Adrenal gland (tissue), 19 donors: Measurements from ENCODE around the gene OR10AG1. TPM values are rescaled to one million over a fixed set of nuclear protein-coding genes. Genes with fewer than 3 reads are reported as not detected.

ENCODE experiments used
- DNase-seq, 7 donors: peaks; one replicate each; pipeline ENCODE4 v3.0.0-alpha.2; 2019 to 2020
- H3K27ac ChIP-seq, 5 donors: fragments of 200-600 bp; sonication (generic) in 4 of 5; 1 replicate in 3 of 5; 2 replicates in 2 of 5; pipeline versions ENCODE4 v1.5.1 to v1.8.0; 2016 to 2020; ENCODE audit warnings: mild to moderate bottlenecking in 1 of 5
- H3K27me3 ChIP-seq: fragments of 200-600 bp; 2 replicates; pipeline ENCODE4 v1.8.0; 2021
- H3K36me3 ChIP-seq, 2 donors: fragments of 200-600 bp; replicated peaks in 1 of 2; 1 replicate in 1 of 2; 2 replicates in 1 of 2; pipeline versions ENCODE4 v1.5.1 to v1.8.0; 2018 to 2022
- H3K4me1 ChIP-seq, 2 donors: fragments of 200-600 bp; replicated peaks in 1 of 2; 1 replicate in 1 of 2; 2 replicates in 1 of 2; pipeline versions ENCODE4 v1.5.1 to v1.8.0; 2018 to 2021
- H3K4me3 ChIP-seq, 4 donors: fragments of 200-600 bp; sonication (generic) in 3 of 4; one replicate each; pipeline ENCODE4 v1.5.1; 2016 to 2018
- H3K9me3 ChIP-seq, 3 donors: fragments of 200-600 bp; sonication (generic) in 1 of 3; replicated peaks in 1 of 3; 1 replicate in 2 of 3; 2 replicates in 1 of 3; pipeline versions ENCODE4 v1.5.1 to v1.8.0; 2016 to 2021
- POLR2A ChIP-seq, 2 donors: fragments of 450-650 bp; IDR thresholded peaks; one replicate each; pipeline ENCODE4 v1.6.1; 2017; ENCODE audit warnings: antibody characterized with exemption in 2 of 2, mild to moderate bottlenecking in 2 of 2, moderate library complexity in 1 of 2
- WGBS, 4 donors: extraction: QIAGEN DNeasy Blood & Tissue Kit in 2 of 4; methylation state at CpG; one replicate each; pipeline versions ENCODE4 v1.1.5 to v1.1.7; 2013 to 2017; 5-methylcytosine and 5-hydroxymethylcytosine counted together
- intact Hi-C, 2 donors: fragments of 100-400 bp; cut with DNase I; formaldehyde crosslinking; loops; one replicate each; pipeline versions ENCODE4 v1.14.1 to v1.15.0; 2022 to 2023
- long read RNA-seq, 10 donors: library from polyadenylated mRNA in 3 of 10; unstranded in 2 of 10; stranded (forward) in 1 of 10; transcript quantifications; one replicate each; pipeline ENCODE4 v2.0.0 and lab custom pipeline, GENCODE V29; 2021 to 2026
- polyA plus RNA-seq, 3 donors: library from polyadenylated mRNA; stranded (reverse); fragments of 200-250 nt in 2 of 3; fragments of 350-450 nt in 1 of 3; fragmentation: Illumina TruSeq in 1 of 3; extraction: RNeasy Lipid Tissue Mini Kit (QIAGEN cat#74804) in 1 of 3; gene quantifications; one replicate each; pipeline ENCODE4 v1.2.3, GENCODE V29; 2013 to 2014
- total RNA-seq, 9 donors: library from RNA; depleted of rRNA in 4 of 9; stranded (reverse); fragments of >200 nt in 4 of 9; fragments of 120-200 nt in 1 of 9; fragmentation: NEBNext Ultra II Directional in 1 of 9; extraction: Animal tissue kit (Norgen Biotek cat#: 25700) in 1 of 9; gene quantifications; one replicate each; pipeline versions ENCODE4 v1.1.0 to v1.2.4, GENCODE V29; 2013 to 2023
- TF ChIP-seq, protein P1 (sequence below), 6 experiments: fragments of 450-650 bp in 4 of 6; fragments of 200-600 bp in 2 of 6; sonication (generic) in 1 of 6; IDR thresholded peaks; 1 replicate in 5 of 6; 2 replicates in 1 of 6; pipeline versions ENCODE4 v1.5.1 to v1.8.0; 2016 to 2021; ENCODE audit warnings: antibody characterized with exemption in 6 of 6, mild to moderate bottlenecking in 2 of 6, moderate library complexity in 1 of 6
- donor health status: healthy with polysubstance abuse.
- donor health status: Bipolar disorder and iron deficiency.
- donor health status: DM: yes; HTN: yes; CAD: no.
- donor health status: DM: no; HTN: no; CAD: no.
- donor health status: DM: no; HTN: no; CAD: no.
- donor health status: DM: yes; HTN: yes; CAD: no.

OR10AG1 gene, protein sequence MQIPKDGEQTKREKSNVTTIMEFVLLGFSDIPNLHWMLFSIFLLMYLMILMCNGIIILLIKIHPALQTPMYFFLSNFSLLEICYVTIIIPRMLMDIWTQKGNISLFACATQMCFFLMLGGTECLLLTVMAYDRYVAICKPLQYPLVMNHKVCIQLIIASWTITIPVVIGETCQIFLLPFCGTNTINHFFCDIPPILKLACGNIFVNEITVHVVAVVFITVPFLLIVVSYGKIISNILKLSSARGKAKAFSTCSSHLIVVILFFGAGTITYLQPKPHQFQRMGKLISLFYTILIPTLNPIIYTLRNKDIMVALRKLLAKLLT
- total RNA-seq: not detected
- not detected for polyA plus RNA-seq
- long read RNA-seq, donor 1: 0 reads
- long read RNA-seq, donor 2: 0 reads
- long read RNA-seq, donor 3: 0 reads
- long read RNA-seq, donor 4: 0 reads
- long read RNA-seq, donor 5: 0 reads
- long read RNA-seq, donor 6: 0 reads
- long read RNA-seq, donor 7: 0 reads
- long read RNA-seq, donor 8: 0 reads
- long read RNA-seq, donor 9: 0 reads
- long read RNA-seq, donor 10: 0 reads

DNA sequence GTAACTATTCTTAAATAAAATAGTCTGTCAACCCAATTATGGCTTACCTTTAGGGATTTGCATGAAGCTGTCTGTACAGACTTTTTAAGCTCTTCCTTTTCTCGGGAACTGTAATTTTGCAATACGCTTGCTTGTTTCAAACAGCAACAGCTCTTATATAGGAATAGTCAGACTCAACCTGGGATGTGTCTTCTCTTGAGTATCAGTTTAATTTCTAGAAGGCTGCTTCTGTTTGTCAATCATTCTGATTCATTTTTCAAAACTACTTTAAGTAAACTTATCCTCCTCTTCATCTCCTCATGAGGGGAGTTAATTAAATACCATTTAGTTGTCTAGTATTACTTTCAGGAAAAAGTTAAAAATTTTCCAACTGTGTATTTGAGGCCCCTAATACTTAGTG is at the start of gene OR10AG1:
TSS of gene OR10AG1 (minus strand) at position 101 of the 400 bp plus-strand sequence. CDS start at position 63, 38 bp downstream.
- H3K4me3 ChIP-seq: no peak within 1 kb of the TSS
- H3K27me3 ChIP-seq: no peaks in the 10 kb centered on the region
- H3K36me3 ChIP-seq: no peaks in the 10 kb centered on the region
- no peak for TF ChIP-seq POLR2A (IDR thresholded peaks at IDR 0.05)
- TF ChIP-seq, protein P1, sequence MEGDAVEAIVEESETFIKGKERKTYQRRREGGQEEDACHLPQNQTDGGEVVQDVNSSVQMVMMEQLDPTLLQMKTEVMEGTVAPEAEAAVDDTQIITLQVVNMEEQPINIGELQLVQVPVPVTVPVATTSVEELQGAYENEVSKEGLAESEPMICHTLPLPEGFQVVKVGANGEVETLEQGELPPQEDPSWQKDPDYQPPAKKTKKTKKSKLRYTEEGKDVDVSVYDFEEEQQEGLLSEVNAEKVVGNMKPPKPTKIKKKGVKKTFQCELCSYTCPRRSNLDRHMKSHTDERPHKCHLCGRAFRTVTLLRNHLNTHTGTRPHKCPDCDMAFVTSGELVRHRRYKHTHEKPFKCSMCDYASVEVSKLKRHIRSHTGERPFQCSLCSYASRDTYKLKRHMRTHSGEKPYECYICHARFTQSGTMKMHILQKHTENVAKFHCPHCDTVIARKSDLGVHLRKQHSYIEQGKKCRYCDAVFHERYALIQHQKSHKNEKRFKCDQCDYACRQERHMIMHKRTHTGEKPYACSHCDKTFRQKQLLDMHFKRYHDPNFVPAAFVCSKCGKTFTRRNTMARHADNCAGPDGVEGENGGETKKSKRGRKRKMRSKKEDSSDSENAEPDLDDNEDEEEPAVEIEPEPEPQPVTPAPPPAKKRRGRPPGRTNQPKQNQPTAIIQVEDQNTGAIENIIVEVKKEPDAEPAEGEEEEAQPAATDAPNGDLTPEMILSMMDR (IDR thresholded peaks at IDR 0.05): no peak
- H3K27ac ChIP-seq: no peak within 1 kb of the TSS
- 73 to 85% (median 76%) methylated on average over 2 of the region's 2 CpGs for WGBS, 4 donors
- no peak for DNase-seq
- intact Hi-C loops: no loop called here
- H3K4me1 ChIP-seq: no peaks in the 10 kb centered on the region
- H3K9me3 ChIP-seq: no peaks in the 10 kb centered on the region

DNA sequence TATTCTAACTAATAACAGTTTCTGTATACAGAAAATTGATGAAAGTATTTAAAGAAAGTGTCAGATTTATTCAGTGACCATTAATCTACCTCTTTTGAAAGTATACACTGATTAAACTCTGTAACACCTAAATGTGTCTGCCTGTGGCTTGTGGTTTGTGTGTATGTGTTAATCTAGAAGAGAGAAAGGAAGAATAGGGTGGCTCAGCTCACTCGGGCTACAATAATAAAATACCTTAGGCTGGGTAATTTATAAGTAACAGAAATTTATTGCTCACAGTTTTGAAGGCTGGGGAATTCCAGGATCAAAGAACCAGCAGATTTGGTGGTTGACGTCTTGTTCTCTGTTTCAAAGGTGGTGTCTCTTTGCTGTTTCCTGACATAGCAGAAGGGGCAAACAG is 44.1 kb upstream of the OR10AG1 start:
- TF ChIP-seq, protein P1 (IDR thresholded peaks at IDR 0.05): no peak
- TF ChIP-seq POLR2A (IDR thresholded peaks at IDR 0.05): no peak
- Histone ChIP-seq H3K9me3 (no peaks in the 10 kb centered on the region), H3K27ac (no peak overlapping the region), H3K27me3 (no peaks in the 10 kb centered on the region), H3K4me1 (no peaks in the 10 kb centered on the region), H3K36me3 (no peaks in the 10 kb centered on the region), H3K4me3 (no peak overlapping the region)
- DNase-seq: no peak
- WGBS, 4 donors: 33 to 42% (median 39%) methylated on average over 2 of the region's 2 CpGs
- intact Hi-C loops: no loop called here

DNA sequence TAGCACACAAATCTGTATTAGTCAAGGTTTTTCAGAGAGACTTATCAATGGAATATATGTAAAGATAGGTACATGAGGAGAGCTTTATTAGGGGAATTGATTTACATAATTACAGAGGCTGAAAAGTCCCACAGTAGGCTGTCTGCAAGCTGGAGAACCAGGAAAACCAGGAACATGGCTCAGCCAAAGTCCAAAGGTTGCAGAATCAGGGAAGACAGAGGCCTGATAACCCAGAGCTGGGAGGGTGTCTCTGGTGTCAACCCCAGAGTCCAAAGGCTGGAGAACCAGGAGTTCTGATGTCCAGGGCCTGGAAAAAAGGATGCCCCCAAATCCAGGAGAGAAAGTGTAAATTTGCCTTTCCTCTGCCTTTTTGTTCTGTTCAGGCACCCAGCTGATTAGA is 41.0 kb upstream of the OR10AG1 start:
- Histone ChIP-seq H3K9me3 (no peaks in the 10 kb centered on the region), H3K27ac (no peak overlapping the region), H3K4me1 (no peaks in the 10 kb centered on the region), H3K4me3 (no peak overlapping the region), H3K27me3 (no peaks in the 10 kb centered on the region), H3K36me3 (no peaks in the 10 kb centered on the region)
- DNase-seq: no peak
- intact Hi-C loops: no loop called here
- TF ChIP-seq, protein P1 (IDR thresholded peaks at IDR 0.05): no peak
- no peak for TF ChIP-seq POLR2A (IDR thresholded peaks at IDR 0.05)

DNA sequence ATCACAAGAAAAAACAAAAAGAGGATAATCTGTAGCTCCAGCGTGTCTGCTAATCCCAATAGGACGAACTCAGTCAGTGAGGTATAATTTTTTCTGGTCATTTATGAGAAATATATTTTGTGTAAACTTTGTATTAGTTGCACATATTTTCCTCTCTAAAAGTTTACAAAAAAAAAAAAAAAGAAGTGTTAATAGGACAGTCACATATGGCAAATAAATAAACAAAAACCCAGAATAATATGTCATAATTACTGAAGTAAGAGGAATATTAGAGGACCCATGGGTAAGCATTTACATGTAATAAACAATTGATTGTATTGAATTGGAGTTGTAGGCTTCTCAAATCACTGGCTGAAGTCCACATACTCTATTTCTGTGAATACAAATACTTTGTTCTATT is 24.8 kb upstream of the OR10AG1 start, which contains the start of gene OR5F1:
TSS of gene OR5F1 (minus strand) at position 101 of the 400 bp plus-strand sequence. CDS start at position 101, 0 bp downstream.
- no peak for DNase-seq
- Histone ChIP-seq H3K27me3 (no peaks in the 10 kb centered on the region), H3K36me3 (no peaks in the 10 kb centered on the region), H3K27ac (no peak within 1 kb of the TSS), H3K4me3 (no peak within 1 kb of the TSS), H3K9me3 (no peaks in the 10 kb centered on the region), H3K4me1 (no peaks in the 10 kb centered on the region)
- intact Hi-C loops: no loop called here
- 51 to 64% (median 59%) methylated on average over 2 of the region's 2 CpGs for WGBS, 4 donors
- TF ChIP-seq POLR2A (IDR thresholded peaks at IDR 0.05): no peak
- TF ChIP-seq, protein P1 (IDR thresholded peaks at IDR 0.05): no peak
